Measurements from ENCODE around the gene ONECUT1. TPM values are rescaled to one million over a fixed set of nuclear protein-coding genes. Genes with fewer than 3 reads are reported as not detected.

The ONECUT1 gene
- total and polyA plus RNA-seq, 3 experiments from 2014 or later: not detected

DNA sequence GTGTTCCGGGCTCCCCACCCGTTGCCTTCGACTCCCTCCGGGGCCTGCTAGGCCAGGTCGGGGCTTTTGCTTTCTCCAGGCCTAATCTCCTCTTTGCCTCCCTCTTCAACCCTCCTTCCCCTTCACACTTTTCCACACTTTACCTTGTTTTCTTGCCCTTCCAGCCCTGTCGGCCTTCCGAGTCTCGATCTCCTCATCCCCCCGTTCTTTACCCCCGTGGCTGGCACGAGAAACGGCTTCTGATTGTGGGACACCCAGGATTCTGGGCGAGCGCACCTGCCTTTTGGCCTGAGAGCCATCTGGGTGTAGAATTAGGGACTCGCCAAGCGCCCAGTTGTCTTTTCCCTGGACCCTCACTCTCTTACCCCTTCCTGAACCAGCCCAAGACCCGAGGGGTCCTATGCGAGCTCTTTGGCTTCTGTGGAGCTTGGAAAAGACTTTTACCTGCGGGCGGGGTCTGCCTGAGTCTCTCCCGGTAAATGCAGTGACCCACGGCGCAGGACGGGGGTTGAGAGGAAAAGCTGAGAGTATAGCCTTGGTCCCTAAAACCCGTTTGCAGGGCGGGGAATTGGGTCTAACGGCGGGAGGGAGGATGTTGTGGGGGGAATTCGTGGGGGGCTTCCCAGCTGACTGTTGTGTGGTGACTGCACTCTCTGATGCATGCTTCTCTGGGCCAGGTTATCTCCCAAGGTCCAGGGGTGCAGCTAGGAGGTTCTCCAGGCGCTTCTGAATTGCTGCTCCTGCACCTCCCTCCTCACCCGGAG is 5.5 kb upstream of the ONECUT1 start:
- no peaks in the 10 kb centered on the region for H3K36me3 Mint-ChIP-seq
- H3K36me3 ChIP-seq (ENCODE audit: insufficient read depth, low read length): no peaks in the 10 kb centered on the region
- H3K27ac Mint-ChIP-seq: peak overlapping the region in 1 of 8 donors; percentile 72
- H3K4me1 ChIP-seq (ENCODE audit: insufficient read depth, low read length): no peaks in the 10 kb centered on the region
- peaks cover 71% of the 10 kb centered on the region for H3K27me3 ChIP-seq (ENCODE audit: insufficient read depth, low read length, poor library complexity, severe bottlenecking)
- ChIA-PET POLR2A (no interaction called here), CTCF (no interaction called here)
- no peaks in the 10 kb centered on the region for H3K9me3 ChIP-seq (ENCODE audit: low read length)
- H3K4me3 Mint-ChIP-seq: peak overlapping the region in 2 of 7 donors; percentile 18 to 62
- peaks cover 0 to 6% (median 0%) of the 10 kb centered on the region in 5 donors for H3K9me3 Mint-ChIP-seq
- H3K4me1 Mint-ChIP-seq: peaks cover 10 to 36% (median 18%) of the 10 kb centered on the region in 3 donors
- no peak overlapping the region for H3K4me3 ChIP-seq (ENCODE audit: low read length)
- H3K27ac ChIP-seq (ENCODE audit: low read depth, low read length): no peak overlapping the region
- H3K27me3 Mint-ChIP-seq: peaks cover 88 to 91% of the 10 kb centered on the region in 2 donors
- DNase-seq: no peak

DNA sequence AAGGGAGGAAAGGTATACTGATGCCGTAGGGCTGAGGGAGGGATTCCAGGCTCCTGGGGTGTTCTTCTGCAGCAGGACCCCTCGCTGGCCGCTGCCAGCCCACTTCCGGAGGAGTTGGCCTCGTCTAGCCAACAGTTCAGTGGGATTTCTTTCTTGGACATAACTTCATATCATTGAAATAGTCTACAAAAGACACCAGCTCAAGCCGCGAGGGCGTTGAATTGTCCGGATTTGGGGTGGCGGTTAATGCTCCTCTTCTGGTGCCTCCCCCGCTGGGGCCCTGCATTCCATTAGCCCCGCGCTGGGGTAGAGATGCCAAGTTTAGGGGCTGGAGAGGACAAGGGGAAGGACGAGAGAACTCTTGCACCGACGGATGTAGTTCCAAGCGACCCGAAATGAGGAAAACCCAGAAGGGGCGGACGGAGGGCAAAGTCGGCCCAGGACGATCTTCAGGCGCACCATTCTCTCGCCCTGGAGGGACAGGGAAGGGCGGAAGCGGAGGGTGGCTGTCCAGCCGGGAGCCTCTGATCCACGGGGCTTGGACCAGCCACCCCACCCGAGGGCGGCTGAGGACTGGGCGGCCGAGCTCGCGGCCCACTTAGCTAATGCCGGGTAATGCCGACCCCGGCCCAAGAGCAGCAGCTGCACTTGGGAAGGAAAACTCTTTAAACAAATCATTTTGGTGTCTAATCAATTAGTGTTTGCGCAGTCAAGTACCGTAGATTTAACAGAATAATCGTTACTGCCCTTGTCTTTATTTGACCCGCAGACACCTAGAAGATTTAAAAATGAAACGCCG is 4.7 kb upstream of the ONECUT1 start:
- Histone ChIP-seq H3K36me3 (ENCODE audit: insufficient read depth, low read length) (no peaks in the 10 kb centered on the region), H3K9me3 (ENCODE audit: low read length) (no peaks in the 10 kb centered on the region), H3K27ac (ENCODE audit: low read depth, low read length) (no peak overlapping the region), H3K27me3 (ENCODE audit: insufficient read depth, low read length, poor library complexity, severe bottlenecking) (peaks cover 67% of the 10 kb centered on the region), H3K4me1 (ENCODE audit: insufficient read depth, low read length) (no peaks in the 10 kb centered on the region), H3K4me3 (ENCODE audit: low read length) (no peak overlapping the region)
- DNase-seq: no peak
- POLR2A ChIA-PET: interaction anchor here (0.5 kb wide), 1 partner anchor 10 kb away, joined by 4 read pairs; no protein-coding TSS in a partner anchor
- Mint-ChIP-seq H3K27ac (peak overlapping the region in 1 of 8 donors; percentile 72), H3K4me3 (peak overlapping the region in 2 of 7 donors; percentile 18 to 73), H3K36me3 (no peaks in the 10 kb centered on the region), H3K4me1 (peaks cover 12 to 37% (median 14%) of the 10 kb centered on the region in 3 donors), H3K9me3 (peaks cover 0 to 6% (median under 1%) of the 10 kb centered on the region in 5 donors), H3K27me3 (peaks cover 80 to 85% of the 10 kb centered on the region in 2 donors)
- CTCF ChIA-PET: interaction anchor here (1.4 to 2.4 kb wide), 2 partner anchors 11 to 13 kb away, joined by 3 to 7 read pairs; no protein-coding TSS in a partner anchor

DNA sequence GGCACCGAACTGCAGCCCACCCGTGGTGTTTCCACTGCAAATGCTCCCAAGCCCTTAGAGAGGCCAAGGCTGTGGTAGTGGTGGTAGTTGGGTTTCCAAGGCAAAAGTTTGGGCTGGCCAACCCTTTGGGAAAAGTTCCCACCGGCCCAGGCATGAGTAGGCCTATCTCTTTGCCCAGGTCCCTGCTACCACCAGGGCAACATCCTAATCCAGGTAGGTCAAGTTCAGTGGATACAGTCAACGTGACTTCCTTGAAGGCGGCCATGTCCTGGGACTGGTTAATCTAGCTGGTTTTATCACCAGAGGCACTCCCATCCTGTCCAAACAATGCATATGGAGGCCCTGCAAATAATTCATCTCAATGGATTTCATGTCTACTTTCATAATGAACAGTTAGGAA is 1.6 kb upstream of the ONECUT1 start:
- no peaks in the 10 kb centered on the region for H3K9me3 ChIP-seq (ENCODE audit: low read length)
- Mint-ChIP-seq H3K27ac (no peak overlapping the region), H3K36me3 (no peaks in the 10 kb centered on the region), H3K27me3 (peaks cover 77 to 84% of the 10 kb centered on the region in 2 donors), H3K4me1 (peaks cover 7 to 42% (median 17%) of the 10 kb centered on the region in 3 donors), H3K9me3 (peaks cover 0 to 6% (median 2%) of the 10 kb centered on the region in 5 donors), H3K4me3 (peak overlapping the region in 3 of 7 donors; percentile 8 to 60 (median 56))
- CTCF ChIA-PET: no interaction called here
- POLR2A ChIA-PET: no interaction called here
- no peaks in the 10 kb centered on the region for H3K36me3 ChIP-seq (ENCODE audit: insufficient read depth, low read length)
- no peak overlapping the region for H3K27ac ChIP-seq (ENCODE audit: low read depth, low read length)
- no peak overlapping the region for H3K4me3 ChIP-seq (ENCODE audit: low read length)
- peaks cover 59% of the 10 kb centered on the region for H3K27me3 ChIP-seq (ENCODE audit: insufficient read depth, low read length, poor library complexity, severe bottlenecking)
- peaks cover 8% of the 10 kb centered on the region for H3K4me1 ChIP-seq (ENCODE audit: insufficient read depth, low read length)
- no peak for DNase-seq

DNA sequence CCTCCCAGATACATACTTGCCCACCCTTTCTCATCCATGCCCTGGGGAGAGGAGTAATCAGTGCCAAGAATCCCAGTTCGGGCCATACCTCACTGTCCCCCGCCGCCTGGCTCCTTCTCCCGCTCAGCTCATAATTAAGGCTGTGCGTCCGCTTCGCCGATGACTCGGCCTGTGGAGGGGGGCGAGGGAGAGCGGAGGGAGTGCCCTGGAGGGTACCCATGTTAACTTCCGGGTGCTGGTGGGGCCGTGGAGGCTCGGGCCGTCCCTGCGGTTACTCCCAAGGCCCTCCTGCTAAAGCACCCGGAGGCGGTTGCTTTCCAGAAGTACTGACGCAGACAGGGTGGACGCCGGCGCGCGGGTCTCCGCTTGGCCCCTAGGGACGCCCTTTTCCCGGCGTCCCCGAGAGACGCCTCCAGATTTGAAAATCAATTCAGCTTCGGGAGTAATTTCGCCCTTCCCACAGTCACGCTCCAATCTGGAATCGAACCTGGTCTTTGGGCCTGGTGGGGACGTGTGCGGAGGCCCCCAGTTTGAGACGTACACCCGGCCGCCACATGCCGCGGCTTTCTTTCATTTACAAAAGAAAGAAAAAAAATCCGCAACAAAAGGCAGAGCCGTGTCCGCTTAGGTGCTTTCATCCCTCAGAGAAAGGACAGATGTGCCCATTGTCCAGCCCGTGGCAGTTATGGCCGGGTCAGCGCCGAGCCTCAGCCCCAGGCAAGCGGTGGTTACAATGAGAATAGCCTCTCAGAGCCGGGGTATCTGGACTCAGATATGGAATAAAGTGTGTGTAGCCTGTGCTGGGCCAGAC is 1.0 kb upstream of the ONECUT1 start:
- H3K4me3 ChIP-seq (ENCODE audit: low read length): no peak overlapping the region
- Mint-ChIP-seq H3K9me3 (peaks cover 0 to 6% (median 2%) of the 10 kb centered on the region in 5 donors), H3K27ac (no peak overlapping the region), H3K27me3 (peaks cover 76 to 84% of the 10 kb centered on the region in 2 donors), H3K36me3 (no peaks in the 10 kb centered on the region), H3K4me3 (peak overlapping the region in 6 of 7 donors; percentile 57 to 91 (median 66)), H3K4me1 (peaks cover 9 to 46% (median 18%) of the 10 kb centered on the region in 3 donors)
- H3K27ac ChIP-seq (ENCODE audit: low read depth, low read length): no peak overlapping the region
- ChIA-PET CTCF (no interaction called here), POLR2A (no interaction called here)
- H3K4me1 ChIP-seq (ENCODE audit: insufficient read depth, low read length): peaks cover 8% of the 10 kb centered on the region
- H3K36me3 ChIP-seq (ENCODE audit: insufficient read depth, low read length): no peaks in the 10 kb centered on the region
- H3K9me3 ChIP-seq (ENCODE audit: low read length): no peaks in the 10 kb centered on the region
- DNase-seq: no peak
- H3K27me3 ChIP-seq (ENCODE audit: insufficient read depth, low read length, poor library complexity, severe bottlenecking): peaks cover 59% of the 10 kb centered on the region

DNA sequence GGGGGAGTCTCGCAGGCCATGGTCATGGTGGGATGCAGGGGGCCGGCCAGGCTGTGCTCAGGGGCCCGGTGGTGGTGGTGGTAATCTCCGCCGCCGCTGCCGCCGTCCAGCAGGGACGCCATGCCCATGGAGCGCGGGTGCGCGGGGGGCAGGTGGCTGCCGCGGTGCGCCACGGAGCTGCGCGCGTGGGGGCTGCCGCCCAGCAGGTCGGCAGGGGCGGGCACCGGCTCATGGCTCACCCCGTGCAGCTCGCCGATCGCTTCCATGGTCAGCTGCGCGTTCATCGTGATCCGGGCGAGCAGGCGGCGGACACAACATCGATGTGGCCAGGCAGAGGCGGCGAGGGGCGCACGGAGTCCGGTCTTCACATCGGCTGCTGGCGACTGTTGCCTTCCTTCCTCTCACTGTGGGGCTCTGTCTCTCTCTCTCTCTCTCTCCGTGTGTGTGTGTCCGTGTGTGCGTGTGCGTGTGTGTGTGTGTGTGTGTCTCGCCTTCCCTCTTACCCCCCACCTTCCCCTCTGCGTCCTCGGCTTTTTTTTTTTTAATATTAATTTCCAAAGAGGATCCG is 451 bp downstream of the ONECUT1 start:
- ChIA-PET POLR2A (no interaction called here), CTCF (interaction anchor here (0.7 to 1.1 kb wide), 2 partner anchors 8 to 240 kb away, joined by 3 to 4 read pairs; no protein-coding TSS in a partner anchor)
- H3K4me1 ChIP-seq (ENCODE audit: insufficient read depth, low read length): peaks cover 8% of the 10 kb centered on the region

DNA sequence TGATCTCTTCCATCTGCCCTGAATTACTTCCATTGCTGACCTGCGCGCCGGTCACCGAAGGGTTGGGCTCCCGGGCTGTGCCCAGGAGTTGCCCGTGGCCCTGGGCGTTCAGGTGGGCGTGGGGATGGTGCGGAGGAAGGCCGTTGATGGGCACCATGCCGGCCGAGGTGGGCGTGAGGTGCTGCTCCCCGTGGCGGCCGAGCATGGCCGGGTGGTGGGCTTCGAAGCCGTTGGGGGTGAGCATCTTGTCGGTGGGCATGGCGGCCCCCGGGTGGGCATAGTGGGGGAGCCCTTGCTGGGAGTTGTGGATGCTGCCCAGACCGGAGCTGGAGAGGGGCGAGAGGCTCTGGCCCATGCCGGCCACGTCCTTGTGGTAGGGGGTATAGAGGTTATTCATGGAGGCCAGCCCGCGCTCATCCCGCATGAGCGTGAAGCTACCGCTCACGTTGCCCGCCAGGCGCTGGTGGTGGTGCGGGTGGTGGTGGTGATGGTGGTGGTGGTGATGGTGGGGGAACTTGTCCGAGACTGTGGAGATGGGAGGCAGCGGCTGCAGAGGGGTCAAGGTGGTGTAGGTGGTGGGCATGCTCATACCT is 1.0 kb downstream of the ONECUT1 start:
- Histone ChIP-seq H3K4me1 (ENCODE audit: insufficient read depth, low read length) (peaks cover 12% of the 10 kb centered on the region), H3K36me3 (ENCODE audit: insufficient read depth, low read length) (no peaks in the 10 kb centered on the region), H3K27ac (ENCODE audit: low read depth, low read length) (no peak overlapping the region), H3K4me3 (ENCODE audit: low read length) (no peak overlapping the region), H3K9me3 (ENCODE audit: low read length) (no peaks in the 10 kb centered on the region), H3K27me3 (ENCODE audit: insufficient read depth, low read length, poor library complexity, severe bottlenecking) (peaks cover 62% of the 10 kb centered on the region)
- ChIA-PET CTCF (interaction anchor here (1.1 kb wide), 1 partner anchor 9 kb away, joined by 3 read pairs; no protein-coding TSS in a partner anchor), POLR2A (no interaction called here)
- peaks cover 0 to 2% (median 2%) of the 10 kb centered on the region in 5 donors for H3K9me3 Mint-ChIP-seq
- H3K27ac Mint-ChIP-seq: no peak overlapping the region
- no peak for DNase-seq
- peaks cover 16 to 49% (median 27%) of the 10 kb centered on the region in 3 donors for H3K4me1 Mint-ChIP-seq
- H3K36me3 Mint-ChIP-seq: no peaks in the 10 kb centered on the region
- H3K4me3 Mint-ChIP-seq: peak overlapping the region; percentile 52 to 87 (median 66)
- peaks cover 73 to 83% of the 10 kb centered on the region in 2 donors for H3K27me3 Mint-ChIP-seq

More for the DNA sequence above, 451 bp downstream of the ONECUT1 start:
- H3K4me3 ChIP-seq (ENCODE audit: low read length): peak overlapping the region; percentile 12
- Mint-ChIP-seq H3K4me1 (peaks cover 12 to 49% (median 27%) of the 10 kb centered on the region in 3 donors), H3K9me3 (peaks cover 0 to 4% (median 2%) of the 10 kb centered on the region in 5 donors), H3K27ac (peak overlapping the region in 1 of 8 donors; percentile 43), H3K36me3 (no peaks in the 10 kb centered on the region), H3K27me3 (peaks cover 73 to 84% of the 10 kb centered on the region in 2 donors), H3K4me3 (peak overlapping the region; percentile 52 to 87 (median 81))
- no peak overlapping the region for H3K27ac ChIP-seq (ENCODE audit: low read depth, low read length)
- no peaks in the 10 kb centered on the region for H3K36me3 ChIP-seq (ENCODE audit: insufficient read depth, low read length)
- no peaks in the 10 kb centered on the region for H3K9me3 ChIP-seq (ENCODE audit: low read length)
- no peak for DNase-seq
- H3K27me3 ChIP-seq (ENCODE audit: insufficient read depth, low read length, poor library complexity, severe bottlenecking): peaks cover 59% of the 10 kb centered on the region
